Effector CD4-positive, alpha-beta T cell (primary cell): ENCODE results near the gene REPIN1.

Experiments used
- DNase-seq: peaks from one replicate; pipeline ENCODE4 v3.0.0-alpha.2; 2020

REPIN1 gene

GRCh38 chr7:150409300-150410030 lies 40.8 kb downstream of the REPIN1 start:
- no peak for DNase-seq

GRCh38 chr7:150410131-150410530 lies 41.5 kb downstream of the REPIN1 start:
- no peak for DNase-seq

- DNase-seq = no peak
Measured at GRCh38 chr7:150410680-150411346, 42.2 kb downstream of the REPIN1 start.

- no peak for DNase-seq
Measured at GRCh38 chr7:150411606-150412005, 43.0 kb downstream of the REPIN1 start.

- DNase-seq = no peak
Measured at GRCh38 chr7:150412016-150412415, 43.4 kb downstream of the REPIN1 start.

GRCh38 chr7:150412518-150413488 lies 44.2 kb downstream of the REPIN1 start:
- DNase-seq = no peak

GRCh38 chr7:150413640-150414081 lies 45.0 kb downstream of the REPIN1 start:
- no peak for DNase-seq

GRCh38 chr7:150415161-150416153 lies 46.8 kb downstream of the REPIN1 start:
- no peak for DNase-seq

- DNase-seq = no peak
Measured at GRCh38 chr7:150417239-150417638, 48.6 kb downstream of the REPIN1 start.

- DNase-seq = no peak
Measured at GRCh38 chr7:150417863-150418262, 49.2 kb downstream of the REPIN1 start.

GRCh38 chr7:150420242-150420641 lies 51.6 kb downstream of the REPIN1 start:
- no peak for DNase-seq

- DNase-seq = peak; percentile 82
Measured at GRCh38 chr7:150420987-150421674, 52.5 kb downstream of the REPIN1 start.

GRCh38 chr7:150421831-150422230 lies 53.2 kb downstream of the REPIN1 start:
- DNase-seq = no peak
